WTC11 (cell line): ENCODE measurements around the gene AIMP2. TPM values are rescaled to one million over a fixed set of nuclear protein-coding genes. Genes with fewer than 3 reads are reported as not detected.
"Not testable (repeated sequence)": the region's sequence is repeated elsewhere in the genome, so short reads cannot be mapped to it uniquely, and the experiment has no call there.

ENCODE experiments used
- ATAC-seq: fragments of 200-7000 bp; cut with Tn5 transposase; 2 replicates; pipeline ENCODE4 v1.10.0; 2021; ENCODE audit warnings: mild to moderate bottlenecking, moderate library complexity
- CTCF ChIA-PET: fragments of 300-600 bp; sonication (Branson Sonifier 250); formaldehyde crosslinking; loops from one replicate; lab custom pipeline; 2021; ENCODE audit warnings: antibody characterized with exemption; lab: Charles Lee
- POLR2A ChIA-PET: fragments of 350-600 bp; sonication (Branson Sonifier 250); formaldehyde crosslinking; loops from one replicate; lab custom pipeline; 2021; ENCODE audit warnings: antibody characterized with exemption; lab: Charles Lee
- DNase-seq: peaks from one replicate; pipeline ENCODE4 v3.0.0; 2021; ENCODE audit warnings: low spot score
- H3K27ac Mint-ChIP-seq: 2 replicates; pipeline ENCODE4 v1.8.0; 2021; ENCODE audit warnings: mixed read lengths
- H3K27me3 Mint-ChIP-seq: 2 replicates; pipeline ENCODE4 v1.8.0; 2021; ENCODE audit warnings: low read depth, mild to moderate bottlenecking, moderate library complexity, mixed read lengths
- H3K36me3 Mint-ChIP-seq: 2 replicates; pipeline ENCODE4 v1.8.0; 2021; ENCODE audit warnings: mixed read lengths
- H3K4me1 Mint-ChIP-seq: 2 replicates; pipeline ENCODE4 v1.8.0; 2022; ENCODE audit warnings: mixed read lengths
- H3K4me3 Mint-ChIP-seq: 2 replicates; pipeline ENCODE4 v1.8.0; 2021; ENCODE audit warnings: mild to moderate bottlenecking, moderate library complexity, mixed read lengths
- H3K9me3 Mint-ChIP-seq: 2 replicates; pipeline ENCODE4 v1.8.0; 2021; ENCODE audit warnings: mixed read lengths
- CREB1 ChIP-seq: sonication (generic); formaldehyde crosslinking; IDR thresholded peaks from 2 replicates; pipeline ENCODE4 v1.8.0; 2023; ENCODE audit warnings: mild to moderate bottlenecking, missing genetic modification reagents
- CTCF ChIP-seq: fragments of 200-600 bp; IDR thresholded peaks from 2 replicates; pipeline ENCODE4 v1.8.0; 2022; ENCODE audit warnings: antibody characterized with exemption
- ERG ChIP-seq: fragments of 250-450 bp; sonication (Bioruptor Pico); IDR thresholded peaks from 2 replicates; pipeline ENCODE4 v1.8.0; 2021; ENCODE audit warnings: mild to moderate bottlenecking
- ESRRA ChIP-seq: sonication (generic); formaldehyde crosslinking; IDR thresholded peaks from 2 replicates; pipeline ENCODE4 v1.8.1; 2022; ENCODE audit warnings: mild to moderate bottlenecking, missing genetic modification reagents, borderline replicate concordance
- FOXP1 ChIP-seq: sonication (generic); formaldehyde crosslinking; IDR thresholded peaks from 2 replicates; pipeline ENCODE4 v1.8.0; 2022; ENCODE audit warnings: missing genetic modification reagents, mild to moderate bottlenecking, moderate library complexity, borderline replicate concordance
- GABPB1 ChIP-seq: sonication (generic); formaldehyde crosslinking; IDR thresholded peaks from 2 replicates; pipeline ENCODE4 v1.8.1; 2023; ENCODE audit warnings: mild to moderate bottlenecking, missing genetic modification reagents
- GTF2I ChIP-seq: fragments of 250-450 bp; sonication (Bioruptor Pico); conservative IDR thresholded peaks from 2 replicates; pipeline ENCODE4 v1.4.0; 2021; ENCODE audit warnings: mild to moderate bottlenecking
- JAZF1 ChIP-seq: fragments of 250-450 bp; sonication (Bioruptor Pico); IDR thresholded peaks from 2 replicates; pipeline ENCODE4 v1.9.0; 2021; ENCODE audit warnings: moderate library complexity, mild to moderate bottlenecking, inconsistent platforms
- MLX ChIP-seq: sonication (generic); formaldehyde crosslinking; IDR thresholded peaks from 2 replicates; pipeline ENCODE4 v1.8.1; 2023; ENCODE audit warnings: mild to moderate bottlenecking, missing genetic modification reagents, moderate library complexity
- NR2C2 ChIP-seq: sonication (generic); formaldehyde crosslinking; IDR thresholded peaks from 2 replicates; pipeline ENCODE4 v1.8.0; 2022; ENCODE audit warnings: mild to moderate bottlenecking, missing genetic modification reagents
- PRRX2 ChIP-seq: fragments of 250-450 bp; sonication (Bioruptor Pico); IDR thresholded peaks from 2 replicates; pipeline ENCODE4 v1.8.0; 2021; ENCODE audit warnings: mild to moderate bottlenecking
- SMAD4 ChIP-seq: sonication (generic); formaldehyde crosslinking; IDR thresholded peaks from 2 replicates; pipeline ENCODE4 v1.8.0; 2022; ENCODE audit warnings: mild to moderate bottlenecking, missing genetic modification reagents
- SP1 ChIP-seq: sonication (generic); formaldehyde crosslinking; conservative IDR thresholded peaks from 2 replicates; pipeline ENCODE4 v1.8.1; 2022; ENCODE audit warnings: missing genetic modification reagents
- ZNF396 ChIP-seq: fragments of 250-450 bp; sonication (Bioruptor Pico); IDR thresholded peaks from 2 replicates; pipeline ENCODE4 v1.8.0; 2021; ENCODE audit warnings: mild to moderate bottlenecking, moderate library complexity, borderline replicate concordance
- ZNF425 ChIP-seq: fragments of 250-450 bp; sonication (Bioruptor Pico); conservative IDR thresholded peaks from 2 replicates; pipeline ENCODE4 v1.9.0; 2021; ENCODE audit warnings: mild to moderate bottlenecking
- ZNF532 ChIP-seq: fragments of 250-450 bp; sonication (Bioruptor Pico); IDR thresholded peaks from 2 replicates; pipeline ENCODE4 v1.9.0; 2021; ENCODE audit warnings: mild to moderate bottlenecking, borderline replicate concordance
- total RNA-seq: library from RNA; stranded (reverse); gene quantifications from 3 replicates; pipeline ENCODE4 v1.2.3, GENCODE V29; 2021

AIMP2 gene
- total RNA-seq, 1 experiment from 2014 or later: 63.2 TPM

- Mint-ChIP-seq H3K27me3 (no peaks in the 10 kb centered on the region), H3K9me3 (no peaks in the 10 kb centered on the region), H3K36me3 (peaks cover 60% of the 10 kb centered on the region), H3K27ac (no peak overlapping the region), H3K4me3 (no peak overlapping the region), H3K4me1 (no peaks in the 10 kb centered on the region)
- POLR2A ChIA-PET: no interaction called here
- CTCF ChIA-PET: no interaction called here
- TF ChIP-seq SP1 (CRISPR knock-in tag): no peak
- TF ChIP-seq ESRRA (CRISPR knock-in tag): no peak
- no peak for TF ChIP-seq JAZF1 (CRISPR knock-in tag)
- no peak for TF ChIP-seq CREB1 (CRISPR knock-in tag)
- no peak for TF ChIP-seq SMAD4 (CRISPR knock-in tag)
- no peak for TF ChIP-seq ZNF532 (CRISPR knock-in tag)
- no peak for ATAC-seq
- no peak for DNase-seq
Measured at GRCh38 chr7:6035165-6035564, 26.1 kb downstream of the AIMP2 start.

GRCh38 chr7:6035686-6036085 is 26.6 kb downstream of the AIMP2 start:
- no peaks in the 10 kb centered on the region for H3K4me1 Mint-ChIP-seq
- peaks cover 65% of the 10 kb centered on the region for H3K36me3 Mint-ChIP-seq
- POLR2A ChIA-PET: no interaction called here
- DNase-seq (no peak), ATAC-seq (no peak)
- CTCF ChIA-PET: no interaction called here
- H3K4me3 Mint-ChIP-seq: no peak overlapping the region
- H3K27ac Mint-ChIP-seq: no peak overlapping the region
- H3K9me3 Mint-ChIP-seq: no peaks in the 10 kb centered on the region
- no peaks in the 10 kb centered on the region for H3K27me3 Mint-ChIP-seq
- TF ChIP-seq GTF2I (CRISPR knock-in tag) (no peak), ERG (CRISPR knock-in tag) (no peak), GABPB1 (CRISPR knock-in tag) (no peak), NR2C2 (CRISPR knock-in tag) (no peak)
- TF ChIP-seq, all 79 proteins: peak for 0

- Mint-ChIP-seq H3K9me3 (no peaks in the 10 kb centered on the region), H3K4me1 (no peaks in the 10 kb centered on the region), H3K4me3 (no peak overlapping the region), H3K36me3 (peaks cover 49% of the 10 kb centered on the region), H3K27ac (no peak overlapping the region), H3K27me3 (no peaks in the 10 kb centered on the region)
- ChIA-PET POLR2A (no interaction called here), CTCF (no interaction called here)
- DNase-seq (no peak), ATAC-seq (no peak)
- no peak for TF ChIP-seq CTCF
- no peak for TF ChIP-seq ZNF532 (CRISPR knock-in tag)
- no peak for TF ChIP-seq ZNF425
- no peak for TF ChIP-seq ZNF396
- TF ChIP-seq FOXP1 (CRISPR knock-in tag): no peak
- TF ChIP-seq PRRX2: no peak
- TF ChIP-seq MLX (CRISPR knock-in tag): no peak
Measured at GRCh38 chr7:6049780-6050179, 40.7 kb downstream of the AIMP2 start.

- H3K36me3 Mint-ChIP-seq: peaks cover 40% of the 10 kb centered on the region
- DNase-seq, H3K4me1 Mint-ChIP-seq, H3K27ac Mint-ChIP-seq, H3K9me3 Mint-ChIP-seq, POLR2A ChIA-PET, H3K27me3 Mint-ChIP-seq, H3K4me3 Mint-ChIP-seq, CTCF ChIA-PET, ATAC-seq: not testable (repeated sequence)
Measured at GRCh38 chr7:6051185-6051584, 42.1 kb downstream of the AIMP2 start.
